ENCODE results near the gene THAP5.

THAP5 gene

GRCh38 chr7:108569381-108570145 lies at the start of gene THAP5, which contains the start of gene DNAJB9:
TSS of gene THAP5 (minus strand) at chr7:108569706. CDS start at chr7:108569569, 137 bp downstream.
TSS of gene DNAJB9 (plus strand) at chr7:108569874. CDS start at chr7:108571727, 1,853 bp downstream.
- DNase-seq, result peak; percentile 100

GRCh38 chr7:108618056-108618455 lies 48.5 kb upstream of the THAP5 start:
- no peak for DNase-seq

- DNase-seq, result no peak
Observed at GRCh38 chr7:108614896-108615295, 45.4 kb upstream of the THAP5 start.

- no peak for DNase-seq
Observed at GRCh38 chr7:108613949-108614381, 44.5 kb upstream of the THAP5 start.

- DNase-seq, result peak; percentile 43
Observed at GRCh38 chr7:108613147-108613948, 43.8 kb upstream of the THAP5 start.

GRCh38 chr7:108611268-108611667 lies 41.8 kb upstream of the THAP5 start:
- no peak for DNase-seq

GRCh38 chr7:108609643-108610042 lies 40.1 kb upstream of the THAP5 start:
- DNase-seq, result no peak

- DNase-seq, result no peak
Observed at GRCh38 chr7:108605559-108606201, 36.2 kb upstream of the THAP5 start.

- no peak for DNase-seq
Observed at GRCh38 chr7:108604307-108605077, 35.0 kb upstream of the THAP5 start.

- no peak for DNase-seq
Observed at GRCh38 chr7:108603656-108604306, 34.3 kb upstream of the THAP5 start.

GRCh38 chr7:108600399-108600798 lies 30.9 kb upstream of the THAP5 start:
- no peak for DNase-seq

GRCh38 chr7:108598914-108599580 lies 29.5 kb upstream of the THAP5 start:
- no peak for DNase-seq

GRCh38 chr7:108598153-108598552 lies 28.6 kb upstream of the THAP5 start:
- no peak for DNase-seq

GRCh38 chr7:108596560-108596959 lies 27.1 kb upstream of the THAP5 start:
- DNase-seq, result no peak

- no peak for DNase-seq
Observed at GRCh38 chr7:108592646-108593201, 23.2 kb upstream of the THAP5 start.

GRCh38 chr7:108590606-108591005 lies 21.1 kb upstream of the THAP5 start:
- no peak for DNase-seq

GRCh38 chr7:108589874-108590273 lies 20.4 kb upstream of the THAP5 start:
- no peak for DNase-seq

- no peak for DNase-seq
Observed at GRCh38 chr7:108589199-108589598, 19.7 kb upstream of the THAP5 start.

GRCh38 chr7:108586274-108586710 lies 16.8 kb upstream of the THAP5 start:
- DNase-seq, result no peak

- DNase-seq, result no peak
Observed at GRCh38 chr7:108585843-108586242, 16.3 kb upstream of the THAP5 start.

GRCh38 chr7:108584211-108584610 lies 14.7 kb upstream of the THAP5 start:
- DNase-seq, result no peak

Measured in inflammatory macrophage treated with lipopolysaccharide for 4 hours (primary cell).